K562 (cell line): ENCODE results near the gene HK1. TPM values are rescaled to one million over a fixed set of nuclear protein-coding genes. Genes with fewer than 3 reads are reported as not detected.
A peak's percentile ranks its signal among the peaks of the same experiment; 100 is the strongest.

ENCODE experiments used
- ATF6 ChIP-seq: sonication (generic); formaldehyde crosslinking; IDR thresholded peaks from 2 replicates; pipeline ENCODE4 v1.4.0; 2020; ENCODE audit warnings: mild to moderate bottlenecking, missing genetic modification reagents
- BCL6 ChIP-seq: fragments of 250-450 bp; sonication (Bioruptor Pico); IDR thresholded peaks from 2 replicates; pipeline ENCODE4 v1.4.0; 2020
- COPS2 ChIP-seq: fragments of 450-650 bp; conservative IDR thresholded peaks from 2 replicates; pipeline ENCODE4 v1.6.1; 2016; ENCODE audit warnings: mild to moderate bottlenecking, moderate library complexity
- DDX20 ChIP-seq: fragments of 450-650 bp; IDR thresholded peaks from 2 replicates; pipeline ENCODE4 v1.6.1; 2016; ENCODE audit warnings: missing genetic modification characterization, low read depth, mild to moderate bottlenecking, missing compliant biosample characterization, moderate library complexity
- E2F1 ChIP-seq: sonication (generic); formaldehyde crosslinking; IDR thresholded peaks from 2 replicates; pipeline ENCODE4 v1.8.1; 2023; ENCODE audit warnings: mild to moderate bottlenecking, missing genetic modification reagents, moderate library complexity
- FOXK2 ChIP-seq, 2 experiments: fragments of 450-650 bp; IDR thresholded peaks in 1 of 2; conservative IDR thresholded peaks in 1 of 2; 2 replicates each; pipeline ENCODE4 v1.6.1; 2016; ENCODE audit warnings: low read depth in 2 of 2, mild to moderate bottlenecking in 1 of 2
- KLF1 ChIP-seq: fragments of 450-650 bp; IDR thresholded peaks from 2 replicates; pipeline ENCODE4 v1.6.1; 2016; ENCODE audit warnings: missing genetic modification characterization, missing compliant biosample characterization
- MTF1 ChIP-seq: fragments of 250-450 bp; sonication (Bioruptor Pico); IDR thresholded peaks from 2 replicates; pipeline ENCODE4 v1.9.0; 2021; ENCODE audit warnings: moderate library complexity, mild to moderate bottlenecking, inconsistent platforms, borderline replicate concordance
- PKNOX1 ChIP-seq: fragments of 450-650 bp; IDR thresholded peaks from 2 replicates; pipeline ENCODE4 v1.6.1; 2016
- SP1 ChIP-seq: sonication (generic); formaldehyde crosslinking; IDR thresholded peaks from 2 replicates; pipeline ENCODE4 v1.8.1; 2022; ENCODE audit warnings: mild to moderate bottlenecking, missing genetic modification reagents
- SRF ChIP-seq, 2 experiments: fragments of 250-450, 450-650 bp in 1 of 2; sonication (Bioruptor Pico) in 1 of 2; sonication (generic) in 1 of 2; formaldehyde crosslinking; IDR thresholded peaks; 2 replicates each; pipeline versions ENCODE4 v1.5.0 to v1.5.1; 2020 to 2022; ENCODE audit warnings: mild to moderate bottlenecking in 1 of 2, missing genetic modification reagents in 1 of 2
- THAP12 ChIP-seq: fragments of 250-450 bp; sonication (Bioruptor Pico); IDR thresholded peaks from 2 replicates; pipeline ENCODE4 v1.9.0; 2021; ENCODE audit warnings: mild to moderate bottlenecking, inconsistent platforms
- ZNF639 ChIP-seq, 2 experiments: fragments of 200-800 bp in 1 of 2; sonication (Bioruptor generic) in 1 of 2; sonication (generic) in 1 of 2; formaldehyde crosslinking in 1 of 2; IDR thresholded peaks in 1 of 2; conservative IDR thresholded peaks in 1 of 2; 2 replicates each; pipeline versions ENCODE4 v1.5.0 to v1.6.1; 2016 to 2020; ENCODE audit warnings: missing compliant biosample characterization in 1 of 2, missing genetic modification characterization in 1 of 2, missing genetic modification reagents in 1 of 2
- ZNF695 ChIP-seq: fragments of 450-650 bp; formaldehyde crosslinking; IDR thresholded peaks from 2 replicates; pipeline ENCODE4 v1.4.0; 2020; ENCODE audit warnings: mild to moderate bottlenecking, moderate library complexity
- ZNF707 ChIP-seq: fragments of 250-450 bp; sonication (Bioruptor Pico); conservative IDR thresholded peaks from 2 replicates; pipeline ENCODE4 v1.8.0; 2022; ENCODE audit warnings: inconsistent platforms, mild to moderate bottlenecking, moderate library complexity
- polyA plus RNA-seq, 8 experiments: library from polyadenylated mRNA; depleted of rRNA in 4 of 8; stranded (reverse) in 5 of 8; unstranded in 3 of 8; fragments of >200 nt; fragmentation: Nextera tagmentation in 2 of 8; fragmentation: Illumina TruSeq in 1 of 8; extraction: Ambion mirVana in 2 of 8; extraction: Trizol in 1 of 8; gene quantifications; 2 replicates each; pipeline versions ENCODE4 v1.2.1 to v1.2.3, GENCODE V29; 2011 to 2014; ENCODE audit warnings: inconsistent platforms in 1 of 8, missing spikeins in 1 of 8
- total RNA-seq, 7 experiments: library from RNA; depleted of rRNA in 6 of 7; stranded (reverse); fragments of >200 nt in 6 of 7; fragmentation: Illumina TruSeq in 2 of 7; extraction: Trizol in 2 of 7; gene quantifications; 2 replicates each; pipeline versions ENCODE4 v1.2.1 to v1.2.3, GENCODE V29; 2011 to 2021; ENCODE audit warnings: low replicate concordance in 1 of 7

The HK1 gene
- total and polyA plus RNA-seq, 9 of the 15 experiments (the other 6 are each of a cell fraction or from before 2014, with no cell fraction given) = 29.2 to 444 (median 193) TPM

- TF ChIP-seq SP1 (CRISPR knock-in tag) (no peak), PKNOX1 (peak; percentile 48; the same call in 1 of the 2 replicates), THAP12 (CRISPR knock-in tag) (0 out of 2 replicates have a peak, but pooled peaks have one; percentile 8), KLF1 (tag) (no peak), SRF (CRISPR knock-in tag; IDR thresholded peaks at IDR 0.05) (0 out of 4 replicates have a peak, but pooled peaks of 1 of the 2 experiments have one; percentile 25), FOXK2 (conservative IDR thresholded peaks at IDR 0.05 in 1 of 2, IDR thresholded peaks at IDR 0.05 in 1 of 2; ENCODE audit: low read depth in 2 of 2) (peak in 1 of 2 experiments; percentile 57; a peak in 2 of 4 replicates), BCL6 (CRISPR knock-in tag) (peak; percentile 47; the same call in 1 of the 2 replicates), ZNF695 (no peak), DDX20 (tag) (no peak), E2F1 (CRISPR knock-in tag) (no peak), ZNF639 (CRISPR knock-in tag; conservative IDR thresholded peaks at IDR 0.05 in 1 of 2, IDR thresholded peaks at IDR 0.05 in 1 of 2) (peak in 1 of 2 experiments; percentile 70; a peak in 2 of 4 replicates), COPS2 (no peak), MTF1 (CRISPR knock-in tag) (0 out of 2 replicates have a peak, but pooled peaks have one; percentile 20), ZNF707 (no peak), ATF6 (0 out of 2 replicates have a peak, but pooled peaks have one; percentile 10)
These were observed 36.8 kb downstream of the HK1 start (continued) for GRCh38 chr10:69315100-69315542.
